ENCODE measurements around the gene SPEM2. TPM values are rescaled to one million over a fixed set of nuclear protein-coding genes. Genes with fewer than 3 reads are reported as not detected.

Gene SPEM2
- total RNA-seq, 1 experiment from 2014 or later: 0.24 TPM

DNA sequence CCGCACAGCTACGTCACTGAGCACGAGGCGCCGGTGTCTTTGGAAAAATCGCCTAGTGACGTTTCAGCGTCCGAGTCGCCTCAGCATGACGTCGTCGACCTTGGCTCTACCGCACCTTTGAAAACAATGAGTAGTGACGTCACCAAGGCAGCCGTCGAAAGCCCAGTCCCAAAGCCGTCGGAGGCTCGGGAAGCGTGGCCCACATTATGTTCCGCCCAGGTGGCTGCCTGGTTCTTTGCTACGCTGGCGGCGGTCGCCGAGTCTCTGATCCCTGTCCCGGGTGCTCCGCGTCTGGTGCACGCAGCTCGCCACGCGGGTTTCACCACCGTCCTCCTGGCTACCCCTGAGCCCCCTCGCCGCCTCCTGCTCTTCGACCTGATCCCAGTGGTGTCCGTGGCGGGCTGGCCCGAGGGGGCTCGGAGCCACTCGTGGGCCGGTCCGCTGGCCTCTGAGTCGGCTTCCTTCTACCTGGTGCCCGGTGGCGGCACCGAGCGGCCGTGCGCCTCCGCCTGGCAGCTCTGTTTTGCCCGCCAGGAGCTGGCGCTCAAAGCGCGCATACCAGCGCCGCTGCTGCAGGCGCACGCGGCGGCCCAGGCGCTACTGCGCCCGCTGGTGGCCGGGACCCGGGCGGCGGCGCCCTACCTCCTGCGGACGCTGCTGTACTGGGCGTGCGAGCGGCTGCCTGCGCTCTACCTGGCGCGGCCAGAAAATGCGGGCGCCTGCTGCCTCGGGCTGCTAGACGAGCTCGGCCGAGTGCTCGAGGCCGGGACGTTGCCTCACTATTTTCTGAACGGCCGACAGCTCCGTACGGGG is 11.3 kb downstream of the SPEM2 start:
- TF ChIP-seq EZH2 (IDR thresholded peaks at IDR 0.05; ENCODE audit: borderline replicate concordance, low read depth, low read length, poor library complexity, severe bottlenecking): no peak
- TF ChIP-seq, protein P1, sequence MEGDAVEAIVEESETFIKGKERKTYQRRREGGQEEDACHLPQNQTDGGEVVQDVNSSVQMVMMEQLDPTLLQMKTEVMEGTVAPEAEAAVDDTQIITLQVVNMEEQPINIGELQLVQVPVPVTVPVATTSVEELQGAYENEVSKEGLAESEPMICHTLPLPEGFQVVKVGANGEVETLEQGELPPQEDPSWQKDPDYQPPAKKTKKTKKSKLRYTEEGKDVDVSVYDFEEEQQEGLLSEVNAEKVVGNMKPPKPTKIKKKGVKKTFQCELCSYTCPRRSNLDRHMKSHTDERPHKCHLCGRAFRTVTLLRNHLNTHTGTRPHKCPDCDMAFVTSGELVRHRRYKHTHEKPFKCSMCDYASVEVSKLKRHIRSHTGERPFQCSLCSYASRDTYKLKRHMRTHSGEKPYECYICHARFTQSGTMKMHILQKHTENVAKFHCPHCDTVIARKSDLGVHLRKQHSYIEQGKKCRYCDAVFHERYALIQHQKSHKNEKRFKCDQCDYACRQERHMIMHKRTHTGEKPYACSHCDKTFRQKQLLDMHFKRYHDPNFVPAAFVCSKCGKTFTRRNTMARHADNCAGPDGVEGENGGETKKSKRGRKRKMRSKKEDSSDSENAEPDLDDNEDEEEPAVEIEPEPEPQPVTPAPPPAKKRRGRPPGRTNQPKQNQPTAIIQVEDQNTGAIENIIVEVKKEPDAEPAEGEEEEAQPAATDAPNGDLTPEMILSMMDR (conservative IDR thresholded peaks at IDR 0.05; ENCODE audit: low read depth, low read length): peak; percentile 70
- H3K27ac ChIP-seq (ENCODE audit: low read depth, low read length, poor library complexity, severe bottlenecking): peak overlapping the region; percentile 41
- no TSS peak for BruUV-seq (replicated peaks)
- H3K9me3 ChIP-seq (ENCODE audit: low read depth, low read length, poor library complexity, severe bottlenecking): no peaks in the 10 kb centered on the region
- H3K4me3 ChIP-seq (ENCODE audit: low read depth, low read length, poor library complexity, severe bottlenecking): peak overlapping the region; percentile 90
- no peaks in the 10 kb centered on the region for H3K36me3 ChIP-seq (ENCODE audit: insufficient read depth, low read length, poor library complexity, severe bottlenecking)
- ChIA-PET POLR2A (ENCODE audit: low non-redundant PET) (interaction anchor here (0.6 kb wide), 1 partner anchor 48 kb away, joined by 3 read pairs; no protein-coding TSS in a partner anchor), CTCF (interaction anchor here (0.9 to 1.7 kb wide), 5 partner anchors 33 to 124 kb away, joined by 4 to 7 read pairs (median 6); partner anchors contain the start of gene TMEM256)
- intact Hi-C loops (cut with micrococcal nuclease; ENCODE audit: unreplicated experiment): loop anchor here (2.0 to 5.0 kb wide), 3 partner anchors 79 to 251 kb away; partner anchors contain the start of genes SENP3, TMEM95, TP53 and WRAP53
- H3K27me3 ChIP-seq (replicated peaks; ENCODE audit: insufficient read depth, low read depth, low read length, poor library complexity): no peaks in the 10 kb centered on the region
- peaks cover 42% of the 10 kb centered on the region for H3K4me1 ChIP-seq (ENCODE audit: insufficient read depth, low read length, poor library complexity, severe bottlenecking)
- DNase-seq (ENCODE audit: low spot score): peak; percentile 92

DNA sequence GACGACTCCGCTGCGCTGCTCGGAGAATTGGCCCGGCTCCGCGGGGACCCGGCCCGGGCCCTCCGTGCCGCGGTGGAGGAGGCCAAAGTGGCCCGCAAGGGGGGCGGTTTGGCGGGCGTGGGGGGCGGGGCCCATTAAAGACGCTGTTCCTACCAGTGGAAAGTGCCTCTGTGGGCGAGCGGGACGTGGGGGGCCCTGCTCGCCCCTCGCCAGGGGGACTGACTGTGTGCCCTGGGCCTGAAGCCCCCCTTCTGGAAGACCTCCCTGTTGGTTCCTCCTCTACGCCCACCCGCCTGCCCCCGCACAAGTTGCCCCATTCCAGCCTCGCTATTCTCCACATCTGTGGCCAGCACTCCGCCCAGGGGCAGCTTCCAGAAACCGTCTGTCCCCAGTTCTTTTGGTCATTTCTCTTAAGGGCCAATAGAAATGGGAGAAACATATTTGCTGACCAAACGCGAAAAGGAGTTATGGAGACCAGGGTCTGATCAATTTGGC is 12.0 kb downstream of the SPEM2 start:
- Histone ChIP-seq H3K36me3 (ENCODE audit: insufficient read depth, low read length, poor library complexity, severe bottlenecking) (no peaks in the 10 kb centered on the region), H3K27ac (ENCODE audit: low read depth, low read length, poor library complexity, severe bottlenecking) (peak overlapping the region; percentile 41), H3K4me1 (ENCODE audit: insufficient read depth, low read length, poor library complexity, severe bottlenecking) (peaks cover 42% of the 10 kb centered on the region), H3K27me3 (replicated peaks; ENCODE audit: insufficient read depth, low read depth, low read length, poor library complexity) (no peaks in the 10 kb centered on the region), H3K9me3 (ENCODE audit: low read depth, low read length, poor library complexity, severe bottlenecking) (no peaks in the 10 kb centered on the region), H3K4me3 (ENCODE audit: low read depth, low read length, poor library complexity, severe bottlenecking) (peak overlapping the region; percentile 90)
- no peak for DNase-seq (ENCODE audit: low spot score)
- no peak for TF ChIP-seq EZH2 (IDR thresholded peaks at IDR 0.05; ENCODE audit: borderline replicate concordance, low read depth, low read length, poor library complexity, severe bottlenecking)
- TF ChIP-seq, protein P1 (conservative IDR thresholded peaks at IDR 0.05; ENCODE audit: low read depth, low read length): no peak
- POLR2A ChIA-PET (ENCODE audit: low non-redundant PET): interaction anchor here (0.6 kb wide), 1 partner anchor 47 kb away, joined by 3 read pairs; no protein-coding TSS in a partner anchor
- intact Hi-C loops (cut with micrococcal nuclease; ENCODE audit: unreplicated experiment): loop anchor here (2.0 to 5.0 kb wide), 3 partner anchors 80 to 250 kb away; partner anchors contain the start of genes SENP3, TMEM95, TP53 and WRAP53
- CTCF ChIA-PET: interaction anchor here (0.9 to 1.3 kb wide), 3 partner anchors 34 to 81 kb away, joined by 5 to 7 read pairs (median 6); partner anchors contain the start of gene TMEM256
- BruUV-seq (replicated peaks): no TSS peak

DNA sequence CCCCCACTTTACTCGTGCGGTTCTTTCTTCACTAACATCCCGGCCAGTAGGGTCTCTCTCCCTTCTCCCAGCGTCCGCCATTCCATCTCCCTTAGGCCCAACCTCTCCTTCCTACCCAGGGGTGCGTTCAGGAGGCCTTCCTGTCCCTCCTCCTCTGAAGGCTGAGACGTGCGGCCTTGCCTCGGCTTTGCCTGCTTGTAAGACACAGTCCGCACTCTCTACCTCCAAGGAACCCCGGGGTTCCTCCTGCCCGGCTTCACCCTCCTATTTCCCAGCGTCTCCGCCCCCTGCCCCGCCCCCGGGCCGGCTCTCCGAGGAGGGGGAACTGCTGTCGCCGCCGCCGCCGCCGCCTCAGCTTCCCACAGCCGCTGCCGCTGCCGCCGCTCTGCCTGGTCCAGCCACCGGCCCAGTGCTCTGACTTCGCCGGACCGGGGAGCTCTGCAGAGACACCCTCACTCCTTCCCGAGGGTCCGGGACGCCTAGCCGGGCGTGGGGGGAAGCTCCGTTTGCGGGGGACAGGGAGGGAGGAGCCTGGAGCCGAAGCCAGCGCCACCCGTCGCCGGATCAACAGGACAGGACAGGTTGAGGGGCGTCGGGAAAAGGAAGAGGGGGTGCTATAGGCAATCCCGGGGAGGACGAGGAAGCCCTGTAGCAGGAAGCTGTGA is 12.7 kb downstream of the SPEM2 start:
- ChIA-PET CTCF (no interaction called here), POLR2A (ENCODE audit: low non-redundant PET) (interaction anchor here (0.7 kb wide), 1 partner anchor 26 kb away, joined by 5 read pairs; no protein-coding TSS in a partner anchor)
- no peaks in the 10 kb centered on the region for H3K27me3 ChIP-seq (replicated peaks; ENCODE audit: insufficient read depth, low read depth, low read length, poor library complexity)
- DNase-seq (ENCODE audit: low spot score): peak; percentile 90
- TF ChIP-seq, protein P1 (conservative IDR thresholded peaks at IDR 0.05; ENCODE audit: low read depth, low read length): no peak
- no peak for TF ChIP-seq EZH2 (IDR thresholded peaks at IDR 0.05; ENCODE audit: borderline replicate concordance, low read depth, low read length, poor library complexity, severe bottlenecking)
- H3K27ac ChIP-seq (ENCODE audit: low read depth, low read length, poor library complexity, severe bottlenecking): peak overlapping the region; percentile 41
- peak overlapping the region; percentile 90 for H3K4me3 ChIP-seq (ENCODE audit: low read depth, low read length, poor library complexity, severe bottlenecking)
- intact Hi-C loops (cut with micrococcal nuclease; ENCODE audit: unreplicated experiment): loop anchor here (2.0 to 5.0 kb wide), 3 partner anchors 81 to 249 kb away; partner anchors contain the start of genes SENP3, TMEM95, TP53 and WRAP53
- no peaks in the 10 kb centered on the region for H3K36me3 ChIP-seq (ENCODE audit: insufficient read depth, low read length, poor library complexity, severe bottlenecking)
- BruUV-seq (replicated peaks): no TSS peak
- no peaks in the 10 kb centered on the region for H3K9me3 ChIP-seq (ENCODE audit: low read depth, low read length, poor library complexity, severe bottlenecking)
- H3K4me1 ChIP-seq (ENCODE audit: insufficient read depth, low read length, poor library complexity, severe bottlenecking): peaks cover 42% of the 10 kb centered on the region
